ENCODE data around the gene MX2. TPM values are rescaled to one million over a fixed set of nuclear protein-coding genes. Genes with fewer than 3 reads are reported as not detected.

MX2 gene
- total RNA-seq, 1 experiment from 2014 or later: 0.15 TPM

DNA sequence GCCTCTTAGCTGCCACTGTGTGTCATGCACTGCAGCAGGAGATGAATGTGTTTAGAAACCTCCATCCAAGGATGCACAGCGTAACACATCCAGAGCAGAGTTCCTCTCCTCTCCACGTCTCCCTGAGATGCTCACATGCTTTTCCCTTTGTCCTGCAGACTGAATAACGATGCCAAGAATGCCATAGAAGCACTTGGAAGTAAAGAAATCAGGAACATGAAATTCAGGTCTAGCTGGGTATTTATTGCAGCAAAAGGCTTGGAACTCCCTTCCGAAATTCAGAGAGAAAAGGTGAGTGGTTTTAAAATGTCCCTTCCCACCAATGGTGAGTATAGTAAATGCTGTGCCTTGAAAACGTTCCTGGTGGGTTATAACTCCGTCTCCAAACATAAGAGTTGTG is 13.4 kb upstream of the MX2 start:
- intact Hi-C loops (cut with micrococcal nuclease): loop anchor here (5.0 kb wide), 1 partner anchor 66 kb away; no protein-coding TSS in a partner anchor

DNA sequence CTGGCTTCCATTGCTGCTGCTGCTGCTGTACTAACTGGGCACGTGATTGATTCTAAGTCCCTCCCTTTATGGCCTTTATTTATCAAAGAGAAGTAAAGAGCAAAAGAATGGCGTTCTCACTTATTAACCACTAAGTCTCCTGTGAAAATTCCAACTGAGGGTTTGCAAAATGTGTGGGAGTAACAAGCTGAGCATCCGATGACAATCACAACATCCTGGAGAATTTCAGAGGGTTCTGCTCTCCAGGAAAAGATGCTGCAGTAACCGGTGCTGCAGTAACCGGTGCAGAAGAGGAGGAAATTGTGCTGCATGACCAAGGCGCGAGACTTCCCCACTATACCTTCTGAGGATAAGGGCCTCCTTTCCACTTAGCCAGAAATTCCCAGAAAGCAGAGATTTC is 12.7 kb upstream of the MX2 start:
- ChIA-PET POLR2A (ENCODE audit: unreplicated experiment) (no interaction called here), CTCF (no interaction called here)
- Histone ChIP-seq H3K9me3 (ENCODE audit: low read length) (no peaks in the 10 kb centered on the region), H3K36me3 (ENCODE audit: low read depth, low read length) (no peaks in the 10 kb centered on the region), H3K27me3 (ENCODE audit: low read length) (peaks cover 26% of the 10 kb centered on the region; the same call in 1 of the 2 replicates), H4K20me1 (ENCODE audit: low read length) (no peaks in the 10 kb centered on the region; the same call in 1 of the 2 replicates), H3K79me2 (ENCODE audit: low read length) (no peaks in the 10 kb centered on the region), H3K4me3 (ENCODE audit: low read length) (no peak overlapping the region), H2AFZ (ENCODE audit: low read length) (no peak overlapping the region), H3K27ac (ENCODE audit: low read length) (no peak overlapping the region), H3K9ac (ENCODE audit: low read length) (no peak overlapping the region), H3K9me2 (replicated peaks; ENCODE audit: low read length) (no peaks in the 10 kb centered on the region), H3K4me2 (ENCODE audit: low read length) (no peak overlapping the region), H3K4me1 (ENCODE audit: insufficient read depth, low read length) (peaks cover 18% of the 10 kb centered on the region), H3F3A (ENCODE audit: low read length, unreplicated experiment) (no peaks in the 10 kb centered on the region)
- ATAC-seq (no peak), DNase-seq (no peak)
- BruUV-seq (replicated peaks): no TSS peak
- TF ChIP-seq EZH2phosphoT487 (IDR thresholded peaks at IDR 0.05; ENCODE audit: borderline replicate concordance, low read length) (no peak), EZH2 (IDR thresholded peaks at IDR 0.05; ENCODE audit: low read length, unreplicated experiment) (no peak)
- TF ChIP-seq, protein P1, sequence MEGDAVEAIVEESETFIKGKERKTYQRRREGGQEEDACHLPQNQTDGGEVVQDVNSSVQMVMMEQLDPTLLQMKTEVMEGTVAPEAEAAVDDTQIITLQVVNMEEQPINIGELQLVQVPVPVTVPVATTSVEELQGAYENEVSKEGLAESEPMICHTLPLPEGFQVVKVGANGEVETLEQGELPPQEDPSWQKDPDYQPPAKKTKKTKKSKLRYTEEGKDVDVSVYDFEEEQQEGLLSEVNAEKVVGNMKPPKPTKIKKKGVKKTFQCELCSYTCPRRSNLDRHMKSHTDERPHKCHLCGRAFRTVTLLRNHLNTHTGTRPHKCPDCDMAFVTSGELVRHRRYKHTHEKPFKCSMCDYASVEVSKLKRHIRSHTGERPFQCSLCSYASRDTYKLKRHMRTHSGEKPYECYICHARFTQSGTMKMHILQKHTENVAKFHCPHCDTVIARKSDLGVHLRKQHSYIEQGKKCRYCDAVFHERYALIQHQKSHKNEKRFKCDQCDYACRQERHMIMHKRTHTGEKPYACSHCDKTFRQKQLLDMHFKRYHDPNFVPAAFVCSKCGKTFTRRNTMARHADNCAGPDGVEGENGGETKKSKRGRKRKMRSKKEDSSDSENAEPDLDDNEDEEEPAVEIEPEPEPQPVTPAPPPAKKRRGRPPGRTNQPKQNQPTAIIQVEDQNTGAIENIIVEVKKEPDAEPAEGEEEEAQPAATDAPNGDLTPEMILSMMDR (conservative IDR thresholded peaks at IDR 0.05; ENCODE audit: low read depth, low read length): no peak
- intact Hi-C loops (cut with micrococcal nuclease): loop anchor here (5.0 kb wide), 1 partner anchor 67 kb away; no protein-coding TSS in a partner anchor

More for the DNA sequence above, 13.4 kb upstream of the MX2 start:
- Histone ChIP-seq H3K9me3 (ENCODE audit: low read length) (no peaks in the 10 kb centered on the region), H3K27ac (ENCODE audit: low read length) (no peak overlapping the region), H3K79me2 (ENCODE audit: low read length) (no peaks in the 10 kb centered on the region), H3K4me3 (ENCODE audit: low read length) (no peak overlapping the region), H4K20me1 (ENCODE audit: low read length) (no peaks in the 10 kb centered on the region; the same call in 1 of the 2 replicates), H3K4me1 (ENCODE audit: insufficient read depth, low read length) (peaks cover 18% of the 10 kb centered on the region), H3K9me2 (replicated peaks; ENCODE audit: low read length) (no peaks in the 10 kb centered on the region), H3K4me2 (ENCODE audit: low read length) (no peak overlapping the region), H3K27me3 (ENCODE audit: low read length) (peaks cover 26% of the 10 kb centered on the region; the same call in 1 of the 2 replicates), H3F3A (ENCODE audit: low read length, unreplicated experiment) (no peaks in the 10 kb centered on the region), H2AFZ (ENCODE audit: low read length) (no peak overlapping the region), H3K9ac (ENCODE audit: low read length) (no peak overlapping the region), H3K36me3 (ENCODE audit: low read depth, low read length) (no peaks in the 10 kb centered on the region)
- ATAC-seq: no peak
- ChIA-PET CTCF (no interaction called here), POLR2A (ENCODE audit: unreplicated experiment) (interaction anchor here (0.6 kb wide), 1 partner anchor 65 kb away, joined by 3 read pairs; no protein-coding TSS in a partner anchor)
- peak; percentile 13 for DNase-seq
- TF ChIP-seq EZH2phosphoT487 (IDR thresholded peaks at IDR 0.05; ENCODE audit: borderline replicate concordance, low read length) (no peak), EZH2 (IDR thresholded peaks at IDR 0.05; ENCODE audit: low read length, unreplicated experiment) (no peak)
- TF ChIP-seq, protein P1 (conservative IDR thresholded peaks at IDR 0.05; ENCODE audit: low read depth, low read length): no peak
- BruUV-seq (replicated peaks): no TSS peak

DNA sequence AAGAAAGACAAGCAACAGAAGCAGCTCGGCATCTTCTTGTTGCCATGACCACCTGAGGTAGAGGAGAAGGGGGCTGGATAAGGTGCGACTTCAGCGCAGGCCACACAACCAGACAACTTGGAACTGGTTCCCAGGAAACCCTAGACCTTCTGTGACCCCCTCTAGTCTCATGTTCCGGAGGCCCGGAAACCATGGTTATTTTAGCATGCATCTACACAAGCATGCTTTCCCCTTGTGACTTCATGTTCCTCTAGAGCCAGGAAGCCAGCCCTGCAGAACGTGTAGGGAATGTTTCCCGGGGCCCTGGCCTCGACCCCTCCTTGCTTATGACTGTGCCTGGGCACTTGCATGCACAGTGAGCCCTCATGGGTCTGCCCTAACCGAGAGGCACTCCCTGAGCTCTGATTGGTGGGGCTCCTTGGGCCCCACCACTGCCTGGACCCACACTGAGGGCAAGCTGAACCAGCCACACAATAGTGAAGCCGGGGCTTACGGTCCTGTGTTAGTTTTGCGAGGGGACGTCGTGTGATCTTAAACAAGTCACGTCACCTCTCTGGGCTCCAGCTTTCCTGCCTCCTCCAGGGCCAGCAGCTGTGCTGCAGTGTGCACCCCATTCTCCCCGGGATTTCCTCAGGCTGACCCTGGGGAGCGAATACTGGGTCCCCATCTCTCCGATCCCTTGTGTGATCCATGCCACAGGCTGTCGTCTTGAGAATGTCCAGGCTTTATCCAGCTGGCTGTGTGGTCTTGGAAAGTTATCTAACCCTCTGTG is 12.0 kb upstream of the MX2 start:
- no TSS peak for BruUV-seq (replicated peaks)

More for the DNA sequence above, 12.0 kb upstream of the MX2 start:
- Histone ChIP-seq H3K27ac (ENCODE audit: low read length) (no peak overlapping the region), H3F3A (ENCODE audit: low read length, unreplicated experiment) (no peaks in the 10 kb centered on the region), H3K4me2 (ENCODE audit: low read length) (no peak overlapping the region), H3K9me2 (replicated peaks; ENCODE audit: low read length) (no peaks in the 10 kb centered on the region), H3K4me1 (ENCODE audit: insufficient read depth, low read length) (peaks cover 18% of the 10 kb centered on the region), H3K4me3 (ENCODE audit: low read length) (no peak overlapping the region), H4K20me1 (ENCODE audit: low read length) (no peaks in the 10 kb centered on the region; the same call in 1 of the 2 replicates), H3K27me3 (ENCODE audit: low read length) (peaks cover 31% of the 10 kb centered on the region; the same call in 1 of the 2 replicates), H3K36me3 (ENCODE audit: low read depth, low read length) (no peaks in the 10 kb centered on the region), H2AFZ (ENCODE audit: low read length) (no peak overlapping the region), H3K9me3 (ENCODE audit: low read length) (no peaks in the 10 kb centered on the region), H3K79me2 (ENCODE audit: low read length) (no peaks in the 10 kb centered on the region), H3K9ac (ENCODE audit: low read length) (no peak overlapping the region)
- ATAC-seq (no peak), DNase-seq (no peak)
- intact Hi-C loops (cut with micrococcal nuclease): loop anchor here (5.0 kb wide), 1 partner anchor 68 kb away; no protein-coding TSS in a partner anchor
- no peak for TF ChIP-seq EZH2phosphoT487 (IDR thresholded peaks at IDR 0.05; ENCODE audit: borderline replicate concordance, low read length)
- TF ChIP-seq, protein P1 (conservative IDR thresholded peaks at IDR 0.05; ENCODE audit: low read depth, low read length): no peak
- TF ChIP-seq EZH2 (IDR thresholded peaks at IDR 0.05; ENCODE audit: low read length, unreplicated experiment): no peak
- CTCF ChIA-PET: no interaction called here
- POLR2A ChIA-PET (ENCODE audit: unreplicated experiment): no interaction called here
